CD4-positive, alpha-beta T cell (primary cell): ENCODE data around the gene MDM4. TPM values are rescaled to one million over a fixed set of nuclear protein-coding genes. Genes with fewer than 3 reads are reported as not detected.

Experiments used
- ATAC-seq: fragments of 200-7000 bp; cut with Tn5 transposase; one replicate; pipeline ENCODE4 v1.10.0; 2022; ENCODE audit warnings: mild to moderate bottlenecking; ENCODE audit not compliant: poor library complexity
- CTCF ChIA-PET: fragments of 350-600 bp; sonication (Branson Sonifier 250); formaldehyde crosslinking; loops from one replicate; lab custom pipeline; 2021; ENCODE audit warnings: antibody characterized with exemption, inconsistent platforms; lab: Charles Lee
- POLR2A ChIA-PET: fragments of 350-600 bp; sonication (Branson Sonifier 250); formaldehyde crosslinking; loops from one replicate; lab custom pipeline; 2021; ENCODE audit warnings: antibody characterized with exemption, inconsistent platforms; lab: Charles Lee
- DNase-seq, 14 experiments: peaks; one replicate each; pipeline ENCODE4 v3.0.0-alpha.2; 2013 to 2020; ENCODE audit warnings: mixed read lengths in 2 of 14
- H3K27ac ChIP-seq, 2 donors: one replicate each; pipeline versions ENCODE4 v1.5.1 to v1.7.0; 2013; ENCODE audit warnings: low read length in 2 of 2, low read depth in 1 of 2, mild to moderate bottlenecking in 1 of 2
- H3K27me3 ChIP-seq, 2 experiments: 1 replicate in 1 of 2; 2 replicates in 1 of 2; pipeline versions ENCODE4 v1.6.1 to v1.7.0; 2013; ENCODE audit warnings: low read length in 2 of 2, control low read depth in 1 of 2, mild to moderate bottlenecking in 1 of 2, moderate library complexity in 1 of 2; ENCODE audit not compliant: insufficient read depth in 2 of 2, control insufficient read depth in 1 of 2
- H3K36me3 ChIP-seq: one replicate; pipeline ENCODE4 v1.6.1; 2013; ENCODE audit warnings: low read length, control low read depth; ENCODE audit not compliant: insufficient read depth
- H3K4me1 ChIP-seq: one replicate; pipeline ENCODE4 v1.6.1; 2013; ENCODE audit warnings: low read length, control low read depth; ENCODE audit not compliant: insufficient read depth
- H3K4me3 ChIP-seq: one replicate; pipeline ENCODE4 v1.5.1; 2013; ENCODE audit warnings: mild to moderate bottlenecking, low read length, moderate library complexity
- H3K9me3 ChIP-seq, 2 experiments: 1 replicate in 1 of 2; 2 replicates in 1 of 2; pipeline versions ENCODE4 v1.6.1 to v1.7.0; 2013; ENCODE audit warnings: low read length in 2 of 2, mild to moderate bottlenecking in 2 of 2, control low read depth in 1 of 2, moderate library complexity in 1 of 2; ENCODE audit not compliant: control insufficient read depth in 1 of 2, insufficient read depth in 1 of 2
- H3K27ac Mint-ChIP-seq: one replicate; pipeline ENCODE4 v1.8.0; 2020; ENCODE audit warnings: mixed read lengths
- H3K27me3 Mint-ChIP-seq: one replicate; pipeline ENCODE4 v1.8.0; 2021; ENCODE audit warnings: mixed read lengths
- H3K36me3 Mint-ChIP-seq: one replicate; pipeline ENCODE4 v1.8.0; 2021; ENCODE audit warnings: low read depth, mixed read lengths
- H3K4me1 Mint-ChIP-seq: one replicate; pipeline ENCODE4 v1.8.0; 2021; ENCODE audit warnings: low read depth, mixed read lengths
- H3K4me3 Mint-ChIP-seq: one replicate; pipeline ENCODE4 v1.8.0; 2020; ENCODE audit warnings: mild to moderate bottlenecking, mixed read lengths
- H3K9me3 Mint-ChIP-seq: one replicate; pipeline ENCODE4 v1.8.0; 2020; ENCODE audit warnings: mixed read lengths
- CTCF ChIP-seq: fragments of 200-600 bp; IDR thresholded peaks from one replicate; pipeline ENCODE4 v1.8.0; 2022; ENCODE audit warnings: antibody characterized with exemption, mild to moderate bottlenecking
- intact Hi-C, 2 experiments: fragments of 100-400 bp; cut with DNase I in 1 of 2; cut with micrococcal nuclease in 1 of 2; formaldehyde crosslinking; loops; one replicate each; pipeline versions ENCODE4 v1.15.1 to v1.9.0; 2023 to 2025; cut with DNase I, micrococcal nuclease
- total RNA-seq, 174 experiments: library from RNA in 2 of 174; stranded (reverse) in 2 of 174; gene quantifications; one replicate each; pipeline ENCODE4 v1.2.3 and lab custom pipeline; 2021 to 2026

The MDM4 gene
- total RNA-seq, 2 experiments from 2014 or later: 260 to 266 TPM

- no peak for TF ChIP-seq CTCF
- Histone ChIP-seq H3K36me3 (peaks cover 9% of the 10 kb centered on the region), H3K4me1 (peaks cover 28% of the 10 kb centered on the region), H3K4me3 (no peak overlapping the region), H3K9me3 (no peaks in the 10 kb centered on the region), H3K27ac (peak overlapping the region; percentile 40 to 69), H3K27me3 (no peaks in the 10 kb centered on the region)
- Mint-ChIP-seq H3K27ac (peak overlapping the region; percentile 88), H3K9me3 (no peaks in the 10 kb centered on the region), H3K27me3 (no peaks in the 10 kb centered on the region), H3K4me3 (no peak overlapping the region), H3K4me1 (peaks cover 38% of the 10 kb centered on the region), H3K36me3 (peaks cover 49% of the 10 kb centered on the region)
- ChIA-PET CTCF (no interaction called here), POLR2A (no interaction called here)
- intact Hi-C loops: no loop called here
- no peak for ATAC-seq
- DNase-seq: no peak
Measured at GRCh38 chr1:204577794-204578478, 61.7 kb downstream of the MDM4 start.

- peak overlapping the region; percentile 86 for H3K4me3 Mint-ChIP-seq
- POLR2A ChIA-PET: interaction anchor here (0.7 to 1.4 kb wide), 4 partner anchors 9 to 72 kb away, joined by 3 to 4 read pairs (median 3); no protein-coding TSS in a partner anchor
- Histone ChIP-seq H3K4me1 (peaks cover 28% of the 10 kb centered on the region), H3K36me3 (no peaks in the 10 kb centered on the region), H3K9me3 (no peaks in the 10 kb centered on the region), H3K4me3 (peak overlapping the region; percentile 53), H3K27ac (peak overlapping the region; percentile 25 to 69), H3K27me3 (no peaks in the 10 kb centered on the region)
- H3K4me1 Mint-ChIP-seq: peaks cover 38% of the 10 kb centered on the region
- peaks cover 43% of the 10 kb centered on the region for H3K36me3 Mint-ChIP-seq
- no peaks in the 10 kb centered on the region for H3K27me3 Mint-ChIP-seq
- peak overlapping the region; percentile 88 for H3K27ac Mint-ChIP-seq
- intact Hi-C loops: no loop called here
- H3K9me3 Mint-ChIP-seq: no peaks in the 10 kb centered on the region
- DNase-seq (peak in 4 of 14 experiments; percentile 24 to 49 (median 28)), ATAC-seq (peak; percentile 55)
- no peak for TF ChIP-seq CTCF
- CTCF ChIA-PET: no interaction called here
Measured at GRCh38 chr1:204578867-204579664, 62.9 kb downstream of the MDM4 start.

GRCh38 chr1:204579681-204580080, 63.5 kb downstream of the MDM4 start:
- Histone ChIP-seq H3K4me1 (peaks cover 34% of the 10 kb centered on the region), H3K4me3 (peak overlapping the region; percentile 53), H3K27ac (peak overlapping the region; percentile 25 to 69), H3K27me3 (no peaks in the 10 kb centered on the region), H3K9me3 (no peaks in the 10 kb centered on the region), H3K36me3 (peaks cover 2% of the 10 kb centered on the region)
- H3K27me3 Mint-ChIP-seq: no peaks in the 10 kb centered on the region
- ATAC-seq: no peak
- POLR2A ChIA-PET: interaction anchor here (0.7 to 1.4 kb wide), 4 partner anchors 9 to 73 kb away, joined by 3 to 4 read pairs (median 3); no protein-coding TSS in a partner anchor
- peaks cover 38% of the 10 kb centered on the region for H3K36me3 Mint-ChIP-seq
- no peak for TF ChIP-seq CTCF
- peak overlapping the region; percentile 88 for H3K27ac Mint-ChIP-seq
- CTCF ChIA-PET: no interaction called here
- peaks cover 43% of the 10 kb centered on the region for H3K4me1 Mint-ChIP-seq
- DNase-seq: no peak
- H3K9me3 Mint-ChIP-seq: no peaks in the 10 kb centered on the region
- peak overlapping the region; percentile 86 for H3K4me3 Mint-ChIP-seq
- intact Hi-C loops: no loop called here
